Activated T-cell treated with anti-CD3 and anti-CD28 coated beads, Interleukin-2, amount 50 U/mL, for 24 hours (primary cell): Measurements from ENCODE around the gene TOPORS.
"Not testable (repeated sequence)": the region's sequence is repeated elsewhere in the genome, so short reads cannot be mapped to it uniquely, and the experiment has no call there.

Source experiments
- DNase-seq: peaks from one replicate; pipeline ENCODE4 v3.0.0-alpha.2; 2020
- H3K27ac Mint-ChIP-seq: 2 replicates; pipeline ENCODE4 v1.8.0; 2020; ENCODE audit warnings: mild to moderate bottlenecking, mixed read lengths
- H3K27me3 Mint-ChIP-seq: 2 replicates; pipeline ENCODE4 v1.8.0; 2020; ENCODE audit warnings: mixed read lengths
- H3K36me3 Mint-ChIP-seq: 2 replicates; pipeline ENCODE4 v1.8.0; 2020; ENCODE audit warnings: low read depth, mixed read lengths
- H3K4me1 Mint-ChIP-seq: 2 replicates; pipeline ENCODE4 v1.8.0; 2020; ENCODE audit warnings: low read depth, mixed read lengths
- H3K4me3 Mint-ChIP-seq: 2 replicates; pipeline ENCODE4 v1.8.0; 2020; ENCODE audit warnings: mild to moderate bottlenecking, moderate library complexity, mixed read lengths
- H3K9me3 Mint-ChIP-seq: 2 replicates; pipeline ENCODE4 v1.8.0; 2020; ENCODE audit warnings: mixed read lengths

Gene TOPORS

GRCh38 chr9:32548213-32548612, 4.2 kb downstream of the TOPORS start:
- not testable (repeated sequence) for DNase-seq, H3K4me3 Mint-ChIP-seq, H3K27me3 Mint-ChIP-seq, H3K9me3 Mint-ChIP-seq, H3K27ac Mint-ChIP-seq
- Mint-ChIP-seq H3K4me1 (peaks cover 37% of the 10 kb centered on the region), H3K36me3 (peaks cover 71% of the 10 kb centered on the region)

- Mint-ChIP-seq H3K4me1 (peaks cover 36% of the 10 kb centered on the region), H3K27ac (no peak overlapping the region)
- no peak for DNase-seq
Measured at GRCh38 chr9:32545884-32546283, 6.5 kb downstream of the TOPORS start.

DNA sequence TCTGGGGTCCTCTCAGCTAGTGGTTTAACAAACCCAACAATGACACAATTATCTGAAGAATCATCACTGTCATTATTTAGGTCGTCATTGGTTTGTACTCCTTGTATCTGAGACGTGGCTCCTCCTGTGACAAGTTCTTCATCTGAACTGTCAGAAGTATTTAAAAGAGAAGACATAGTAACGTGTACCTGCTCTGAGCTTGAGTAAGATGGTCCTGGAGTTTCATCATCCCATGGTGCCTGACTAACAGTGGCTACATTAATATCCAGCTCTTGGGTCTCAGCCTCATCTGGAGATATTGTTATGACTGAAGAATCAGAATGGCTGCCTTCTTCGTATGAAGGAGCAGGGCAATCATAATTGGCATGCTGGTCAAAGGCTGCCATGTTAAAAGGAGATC, 9.3 kb downstream of the TOPORS start:
- no peak for DNase-seq
- Mint-ChIP-seq H3K36me3 (peaks cover 55% of the 10 kb centered on the region), H3K27ac (no peak overlapping the region), H3K4me1 (peaks cover 17% of the 10 kb centered on the region), H3K27me3 (no peaks in the 10 kb centered on the region), H3K4me3 (no peak overlapping the region), H3K9me3 (no peaks in the 10 kb centered on the region)

More at GRCh38 chr9:32545884-32546283, 6.5 kb downstream of the TOPORS start:
- Mint-ChIP-seq H3K27me3 (no peaks in the 10 kb centered on the region), H3K36me3 (peaks cover 73% of the 10 kb centered on the region), H3K9me3 (no peaks in the 10 kb centered on the region), H3K4me3 (no peak overlapping the region)

- Mint-ChIP-seq H3K27me3 (no peaks in the 10 kb centered on the region), H3K27ac (no peak overlapping the region), H3K36me3 (peaks cover 15% of the 10 kb centered on the region), H3K4me3 (no peak overlapping the region), H3K4me1 (no peaks in the 10 kb centered on the region), H3K9me3 (no peaks in the 10 kb centered on the region)
- no peak for DNase-seq
Measured at GRCh38 chr9:32533816-32534215, 18.6 kb downstream of the TOPORS start.

DNA sequence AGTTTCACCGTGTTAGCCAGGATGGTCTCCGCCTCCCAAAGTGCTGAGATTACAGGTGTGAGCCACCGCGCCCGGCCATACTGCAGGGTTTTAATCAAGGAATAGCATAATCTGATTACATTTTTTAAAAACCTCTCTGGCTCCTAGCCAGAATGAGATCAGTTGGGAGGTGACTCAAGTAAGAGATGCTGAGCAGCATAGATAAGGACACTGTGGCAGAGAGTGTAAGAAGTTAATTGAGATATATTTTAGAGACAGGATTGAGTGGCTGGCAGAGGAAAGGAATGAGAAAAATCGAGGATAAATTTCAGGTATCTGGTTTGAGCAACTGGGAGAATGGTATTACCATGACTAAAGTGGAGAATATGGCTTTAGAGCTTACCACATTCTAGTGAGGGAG, 19.1 kb downstream of the TOPORS start:
- no peaks in the 10 kb centered on the region for H3K4me1 Mint-ChIP-seq
- no peaks in the 10 kb centered on the region for H3K9me3 Mint-ChIP-seq
- no peak overlapping the region for H3K27ac Mint-ChIP-seq
- H3K36me3 Mint-ChIP-seq = peaks cover 15% of the 10 kb centered on the region
- no peak overlapping the region for H3K4me3 Mint-ChIP-seq
- DNase-seq = no peak
- H3K27me3 Mint-ChIP-seq = no peaks in the 10 kb centered on the region

DNA sequence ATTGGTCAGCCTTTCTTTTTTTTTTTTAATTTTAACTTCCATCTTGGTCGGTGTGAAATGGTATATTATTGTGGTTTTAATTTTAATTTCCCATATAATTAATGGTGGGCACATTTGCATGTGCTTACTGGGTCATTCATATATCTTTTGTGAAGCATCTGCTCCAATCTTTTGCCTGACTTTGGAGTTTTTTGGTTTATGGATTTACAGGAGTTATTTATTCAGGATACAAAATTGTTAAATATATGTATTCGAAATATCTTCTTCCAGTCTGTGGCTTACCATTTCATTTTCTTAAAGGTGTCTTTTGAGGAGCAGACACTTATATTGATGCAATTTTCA, 25.7 kb downstream of the TOPORS start:
- H3K4me3 Mint-ChIP-seq = peak overlapping the region; percentile 91

GRCh38 chr9:32526041-32526706, 26.2 kb downstream of the TOPORS start, which contains the start of gene RIGI:
Gene RIGI (minus strand): TSS chr9:32526196. CDS start chr9:32526166, 30 bp downstream.
- peak within 1 kb of the TSS; percentile 93 for H3K27ac Mint-ChIP-seq

More for the DNA sequence above, 25.7 kb downstream of the TOPORS start:
- Mint-ChIP-seq H3K36me3 (peaks cover 32% of the 10 kb centered on the region), H3K4me1 (peaks cover 44% of the 10 kb centered on the region), H3K27ac (peak overlapping the region; percentile 93), H3K27me3 (no peaks in the 10 kb centered on the region), H3K9me3 (no peaks in the 10 kb centered on the region)
- DNase-seq = no peak

GRCh38 chr9:32525709-32526030, 26.7 kb downstream of the TOPORS start:
- DNase-seq = no peak
- H3K4me1 Mint-ChIP-seq = peaks cover 49% of the 10 kb centered on the region
- peak overlapping the region; percentile 91 for H3K4me3 Mint-ChIP-seq
- no peaks in the 10 kb centered on the region for H3K9me3 Mint-ChIP-seq
- no peaks in the 10 kb centered on the region for H3K27me3 Mint-ChIP-seq
- H3K27ac Mint-ChIP-seq = peak overlapping the region; percentile 93
- H3K36me3 Mint-ChIP-seq = peaks cover 33% of the 10 kb centered on the region

More at GRCh38 chr9:32526041-32526706, 26.2 kb downstream of the TOPORS start, which contains the start of gene RIGI:
- Mint-ChIP-seq H3K4me1 (peaks cover 49% of the 10 kb centered on the region), H3K9me3 (no peaks in the 10 kb centered on the region), H3K27me3 (no peaks in the 10 kb centered on the region), H3K4me3 (peak within 1 kb of the TSS; percentile 91), H3K36me3 (peaks cover 37% of the 10 kb centered on the region)
- DNase-seq = peak; percentile 80

DNA sequence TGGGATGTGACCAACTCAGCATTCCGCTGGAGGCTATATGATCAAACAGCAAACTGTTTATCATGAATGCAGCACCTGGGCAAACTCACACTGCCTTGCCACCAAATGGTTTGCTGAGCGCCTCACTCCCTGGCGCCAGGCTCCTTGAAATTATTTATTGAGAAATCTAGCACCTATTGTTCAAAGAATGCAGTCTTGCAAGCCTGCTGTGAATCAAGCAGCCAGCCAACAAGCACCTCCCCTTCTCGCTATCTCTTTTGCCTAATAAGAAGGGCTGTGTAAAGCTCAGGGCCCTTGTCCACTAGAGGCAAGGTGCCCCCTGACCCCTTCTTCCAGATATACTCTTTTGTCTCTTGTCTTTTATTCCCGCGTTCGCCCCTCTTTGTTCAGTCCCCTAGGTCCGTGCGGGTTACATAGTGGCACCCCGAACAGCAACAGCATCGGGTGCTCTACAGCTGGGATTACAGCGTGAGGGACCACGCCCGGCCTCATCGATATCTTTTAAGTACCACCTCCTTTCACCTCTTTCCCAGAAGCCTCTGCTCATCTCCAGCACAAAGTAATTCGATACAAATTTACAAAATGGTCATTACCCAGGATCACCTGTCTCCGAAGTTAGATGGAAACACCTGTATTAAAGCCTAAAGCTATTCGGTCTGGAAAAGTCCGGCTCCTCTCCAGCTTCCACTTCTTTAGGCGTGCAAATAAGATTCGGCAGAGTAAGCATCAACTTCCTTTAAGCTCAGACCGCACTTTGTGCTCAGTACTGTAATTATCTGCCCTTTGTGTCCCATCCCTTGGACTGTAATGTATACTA, 27.3 kb downstream of the TOPORS start:
- Mint-ChIP-seq H3K27ac (peak overlapping the region; percentile 93), H3K27me3 (no peaks in the 10 kb centered on the region), H3K4me1 (peaks cover 51% of the 10 kb centered on the region), H3K9me3 (no peaks in the 10 kb centered on the region), H3K4me3 (peak overlapping the region; percentile 91), H3K36me3 (peaks cover 37% of the 10 kb centered on the region)
- DNase-seq = peak; percentile 47

- DNase-seq, H3K27me3 Mint-ChIP-seq, H3K9me3 Mint-ChIP-seq: not testable (repeated sequence)
- Mint-ChIP-seq H3K4me1 (peaks cover 51% of the 10 kb centered on the region), H3K36me3 (peaks cover 39% of the 10 kb centered on the region), H3K4me3 (peak overlapping the region; percentile 91), H3K27ac (peak overlapping the region; percentile 54)
Measured at GRCh38 chr9:32524558-32524891, 27.9 kb downstream of the TOPORS start.

DNA sequence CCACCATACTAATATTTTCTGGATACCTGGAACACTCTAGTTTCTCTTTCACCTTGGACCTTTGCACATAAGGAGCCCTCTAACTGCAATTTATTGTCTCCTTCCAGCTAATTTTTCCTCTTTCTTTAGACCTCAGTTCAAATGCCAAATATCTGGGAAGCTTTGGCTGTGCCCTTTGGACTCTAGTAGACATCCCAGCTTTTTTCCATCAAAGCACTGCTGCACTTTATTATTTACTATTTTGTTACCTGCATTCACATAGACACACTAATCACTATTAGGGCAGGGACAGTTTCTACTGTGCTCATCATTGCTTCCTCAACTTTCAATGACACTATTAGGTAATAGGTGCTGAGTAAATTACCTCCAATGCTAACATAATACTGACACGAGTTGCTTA, 28.5 kb downstream of the TOPORS start:
- H3K27ac Mint-ChIP-seq = no peak overlapping the region
- H3K9me3 Mint-ChIP-seq = no peaks in the 10 kb centered on the region
- H3K27me3 Mint-ChIP-seq = no peaks in the 10 kb centered on the region
- H3K36me3 Mint-ChIP-seq = peaks cover 42% of the 10 kb centered on the region
- peaks cover 52% of the 10 kb centered on the region for H3K4me1 Mint-ChIP-seq
- no peak overlapping the region for H3K4me3 Mint-ChIP-seq
- no peak for DNase-seq

DNA sequence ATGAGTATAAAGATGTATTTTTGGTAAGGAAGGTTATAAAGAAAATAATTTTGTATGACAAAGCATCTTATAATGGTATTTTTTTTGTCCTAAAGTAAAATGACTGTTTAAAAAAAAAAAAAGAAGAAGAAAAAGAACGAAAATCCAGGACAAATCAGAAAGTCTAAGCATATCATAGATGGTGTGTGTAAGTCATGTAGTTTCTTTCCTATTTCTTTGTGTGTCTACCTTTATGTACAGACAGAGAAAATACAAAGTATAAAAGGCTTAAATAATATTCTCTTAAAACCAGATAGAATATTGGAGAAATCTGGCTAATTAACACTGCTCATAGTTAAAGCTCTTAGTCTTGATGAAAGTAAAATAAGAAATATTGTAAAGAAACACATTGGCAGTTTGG, 34.1 kb downstream of the TOPORS start:
- no peak overlapping the region for H3K27ac Mint-ChIP-seq
- H3K36me3 Mint-ChIP-seq = peaks cover 72% of the 10 kb centered on the region
- peaks cover 6% of the 10 kb centered on the region for H3K9me3 Mint-ChIP-seq
- DNase-seq = no peak
- no peaks in the 10 kb centered on the region for H3K27me3 Mint-ChIP-seq
- peaks cover 44% of the 10 kb centered on the region for H3K4me1 Mint-ChIP-seq
- H3K4me3 Mint-ChIP-seq = no peak overlapping the region

GRCh38 chr9:32516241-32516640, 36.1 kb downstream of the TOPORS start:
- H3K36me3 Mint-ChIP-seq = peaks cover 55% of the 10 kb centered on the region

GRCh38 chr9:32508728-32509127, 43.7 kb downstream of the TOPORS start:
- H3K36me3 Mint-ChIP-seq = peaks cover 5% of the 10 kb centered on the region
- H3K4me1 Mint-ChIP-seq = peaks cover 41% of the 10 kb centered on the region
- no peak for DNase-seq
- no peak overlapping the region for H3K27ac Mint-ChIP-seq
- H3K27me3 Mint-ChIP-seq = no peaks in the 10 kb centered on the region
- H3K4me3 Mint-ChIP-seq = no peak overlapping the region
- peaks cover 7% of the 10 kb centered on the region for H3K9me3 Mint-ChIP-seq

More at GRCh38 chr9:32516241-32516640, 36.1 kb downstream of the TOPORS start:
- Mint-ChIP-seq H3K9me3 (peaks cover 8% of the 10 kb centered on the region), H3K4me1 (peaks cover 42% of the 10 kb centered on the region), H3K27me3 (no peaks in the 10 kb centered on the region), H3K27ac (no peak overlapping the region), H3K4me3 (no peak overlapping the region)
- DNase-seq = no peak

- Mint-ChIP-seq H3K27ac (peak overlapping the region; percentile 19), H3K4me3 (no peak overlapping the region), H3K27me3 (no peaks in the 10 kb centered on the region), H3K4me1 (peaks cover 1% of the 10 kb centered on the region), H3K36me3 (peaks cover 29% of the 10 kb centered on the region), H3K9me3 (no peaks in the 10 kb centered on the region)
- no peak for DNase-seq
Measured at GRCh38 chr9:32503008-32503407, 49.4 kb downstream of the TOPORS start.
